Panc1 (cell line): ENCODE results near the gene SLC6A20. TPM values are rescaled to one million over a fixed set of nuclear protein-coding genes. Genes with fewer than 3 reads are reported as not detected.

Experiments
- ATAC-seq: fragments of 200-7000 bp; cut with Tn5 transposase; 2 replicates; pipeline ENCODE4 v1.9.1; 2020; ENCODE audit warnings: mild to moderate bottlenecking, moderate library complexity
- BruUV-seq: library from RNA; stranded (reverse); fragments of 400-500 nt; replicated peaks from 2 replicates; lab custom pipeline; 2021; lab: Mats Ljungman, UMichigan
- CTCF ChIA-PET: fragments of 300-600 bp; sonication (Branson Sonifier 250); formaldehyde crosslinking; loops from one replicate; lab custom pipeline; 2022; ENCODE audit warnings: antibody characterized with exemption; lab: Charles Lee
- POLR2A ChIA-PET: fragments of 300-600 bp; sonication (Branson Sonifier 250); formaldehyde crosslinking; loops from one replicate; lab custom pipeline; 2022; ENCODE audit warnings: antibody characterized with exemption; lab: Charles Lee
- DNase-seq: peaks from one replicate; pipeline ENCODE4 v3.0.0-alpha.2; 2010; ENCODE audit warnings: low read depth, low spot score
- H3K27ac ChIP-seq: 2 replicates; pipeline ENCODE4 v1.5.1; 2011; ENCODE audit warnings: mild to moderate bottlenecking, low read length, inconsistent platforms
- H3K27me3 ChIP-seq: fragments of 200-500 bp; sonication (Bioruptor generic); 2 replicates; pipeline ENCODE4 v1.6.0; 2014; ENCODE audit warnings: low read length, inconsistent platforms; ENCODE audit not compliant: control insufficient read depth, insufficient read depth
- H3K36me3 ChIP-seq: fragments of 200-500 bp; sonication (Bioruptor generic); 2 replicates; pipeline ENCODE4 v1.5.1; 2014; ENCODE audit warnings: inconsistent platforms, mild to moderate bottlenecking, low read length, moderate library complexity; ENCODE audit not compliant: control insufficient read depth, insufficient read depth
- H3K4me1 ChIP-seq: 2 replicates; pipeline ENCODE4 v1.5.1; 2011; ENCODE audit warnings: inconsistent platforms, mild to moderate bottlenecking, low read length, moderate library complexity; ENCODE audit not compliant: control insufficient read depth, insufficient read depth
- H3K4me3 ChIP-seq, 2 experiments: 2 replicates each; pipeline ENCODE4 v1.5.1; 2011 to 2012; ENCODE audit warnings: low read depth in 2 of 2, low read length in 2 of 2, mild to moderate bottlenecking in 2 of 2, inconsistent platforms in 1 of 2, moderate library complexity in 1 of 2
- H3K9me3 ChIP-seq: fragments of 200-500 bp; sonication (Bioruptor generic); 2 replicates; pipeline ENCODE4 v1.5.1; 2014; ENCODE audit warnings: low read depth, mild to moderate bottlenecking, inconsistent platforms, low read length, moderate library complexity; ENCODE audit not compliant: control insufficient read depth, insufficient read depth
- CTCF ChIP-seq: fragments of 450-650 bp; IDR thresholded peaks from 2 replicates; pipeline ENCODE4 v1.5.1; 2017; ENCODE audit warnings: mild to moderate bottlenecking
- POLR2AphosphoS5 ChIP-seq: IDR thresholded peaks from 2 replicates; pipeline ENCODE4 v1.6.1; 2012; ENCODE audit warnings: mild to moderate bottlenecking, low read depth, low read length, moderate library complexity
- REST ChIP-seq, 2 experiments: IDR thresholded peaks; 2 replicates each; pipeline ENCODE4 v1.6.1; 2011 to 2012; ENCODE audit warnings: low read depth in 2 of 2, control low read depth in 1 of 2, low read length in 1 of 2, mild to moderate bottlenecking in 1 of 2, moderate library complexity in 1 of 2; ENCODE audit not compliant: insufficient read depth in 1 of 2
- SIN3A ChIP-seq: IDR thresholded peaks from 2 replicates; pipeline ENCODE4 v1.6.1; 2012; ENCODE audit warnings: low read depth, mild to moderate bottlenecking, low read length, moderate library complexity, borderline replicate concordance; ENCODE audit not compliant: insufficient read depth
- TCF7L2 ChIP-seq: IDR thresholded peaks from 2 replicates; pipeline ENCODE4 v1.6.1; 2011; ENCODE audit warnings: mild to moderate bottlenecking, low read depth, low read length, inconsistent platforms
- in situ Hi-C: cut with HindIII; loops from 2 replicates; pipeline ENCODE4 v1.10.0; 2016; ENCODE audit warnings: low sequenced_read_pairs, low pct_unique_long_range_greater_than_20kb
- intact Hi-C: fragments of 100-400 bp; cut with micrococcal nuclease; formaldehyde crosslinking; loops from one replicate; pipeline ENCODE4 v1.10.0; 2022; ENCODE audit not compliant: unreplicated experiment
- total RNA-seq: library from RNA; stranded (reverse); gene quantifications from one replicate; pipeline ENCODE4 v1.2.1, GENCODE V29; 2021; ENCODE audit not compliant: unreplicated experiment

Gene SLC6A20
- total RNA-seq, 1 experiment from 2014 or later, result 0.28 TPM

GRCh38 chr3:45719655-45720487 lies 76.5 kb downstream of the SLC6A20 start:
- peaks cover 8% of the 10 kb centered on the region for H3K36me3 ChIP-seq
- BruUV-seq, result no TSS peak
- intact Hi-C loops, result no loop called here
- H3K4me3 ChIP-seq, result no peak overlapping the region
- H3K27me3 ChIP-seq, result no peaks in the 10 kb centered on the region
- ChIA-PET POLR2A (no interaction called here), CTCF (no interaction called here)
- DNase-seq (no peak), ATAC-seq (no peak)
- H3K27ac ChIP-seq, result no peak overlapping the region
- no peaks in the 10 kb centered on the region for H3K4me1 ChIP-seq
- TF ChIP-seq CTCF (no peak), TCF7L2 (no peak), POLR2AphosphoS5 (no peak), REST (IDR thresholded peaks at IDR 0.05; ENCODE audit: insufficient read depth in 1 of 2, low read depth in 2 of 2, low read length in 1 of 2) (no peak), SIN3A (no peak)
- H3K9me3 ChIP-seq, result no peaks in the 10 kb centered on the region
- in situ Hi-C loops, result no loop called here

GRCh38 chr3:45716790-45717336 lies 79.5 kb downstream of the SLC6A20 start:
- DNase-seq (no peak), ATAC-seq (no peak)
- Histone ChIP-seq H3K27me3 (no peaks in the 10 kb centered on the region), H3K4me1 (no peaks in the 10 kb centered on the region), H3K4me3 (no peak overlapping the region), H3K9me3 (no peaks in the 10 kb centered on the region), H3K36me3 (peaks cover 6% of the 10 kb centered on the region; the same call in 1 of the 2 replicates), H3K27ac (no peak overlapping the region)
- in situ Hi-C loops (no loop called here), intact Hi-C loops (no loop called here)
- ChIA-PET POLR2A (interaction anchor here (0.6 kb wide), 1 partner anchor 60 kb away, joined by 3 read pairs; no protein-coding TSS in a partner anchor), CTCF (no interaction called here)
- TF ChIP-seq POLR2AphosphoS5 (no peak), TCF7L2 (no peak), SIN3A (no peak), REST (IDR thresholded peaks at IDR 0.05; ENCODE audit: insufficient read depth in 1 of 2, low read depth in 2 of 2, low read length in 1 of 2) (no peak), CTCF (no peak)
- BruUV-seq, result no TSS peak
